SIG-M5 (cell line): ENCODE results near the gene DSCAML1.

Experiments
- DNase-seq: peaks from one replicate; lab custom pipeline; 2025; lab: John Stamatoyannopoulos, UW

The DSCAML1 gene

DNA sequence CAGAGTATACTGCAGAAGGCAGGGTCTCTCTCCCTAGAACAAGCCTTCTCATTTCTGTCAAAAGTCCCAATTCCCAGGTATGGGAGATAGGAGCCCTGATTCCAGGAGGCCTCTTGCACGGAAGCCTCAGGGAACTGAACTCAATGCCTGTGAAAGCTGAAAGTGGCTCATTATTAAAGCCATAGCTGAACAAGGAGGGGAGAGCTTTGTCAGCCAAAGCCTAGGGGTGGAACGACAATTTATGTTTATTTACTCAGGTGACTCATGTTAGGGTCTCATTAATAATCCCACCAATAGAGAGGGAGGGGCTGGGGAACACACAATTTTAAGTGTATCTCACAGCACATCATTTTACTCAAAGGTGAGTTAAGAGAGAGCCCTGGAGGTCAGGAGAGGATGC is 44.9 kb downstream of the DSCAML1 start:
- DNase-seq = no peak

DNA sequence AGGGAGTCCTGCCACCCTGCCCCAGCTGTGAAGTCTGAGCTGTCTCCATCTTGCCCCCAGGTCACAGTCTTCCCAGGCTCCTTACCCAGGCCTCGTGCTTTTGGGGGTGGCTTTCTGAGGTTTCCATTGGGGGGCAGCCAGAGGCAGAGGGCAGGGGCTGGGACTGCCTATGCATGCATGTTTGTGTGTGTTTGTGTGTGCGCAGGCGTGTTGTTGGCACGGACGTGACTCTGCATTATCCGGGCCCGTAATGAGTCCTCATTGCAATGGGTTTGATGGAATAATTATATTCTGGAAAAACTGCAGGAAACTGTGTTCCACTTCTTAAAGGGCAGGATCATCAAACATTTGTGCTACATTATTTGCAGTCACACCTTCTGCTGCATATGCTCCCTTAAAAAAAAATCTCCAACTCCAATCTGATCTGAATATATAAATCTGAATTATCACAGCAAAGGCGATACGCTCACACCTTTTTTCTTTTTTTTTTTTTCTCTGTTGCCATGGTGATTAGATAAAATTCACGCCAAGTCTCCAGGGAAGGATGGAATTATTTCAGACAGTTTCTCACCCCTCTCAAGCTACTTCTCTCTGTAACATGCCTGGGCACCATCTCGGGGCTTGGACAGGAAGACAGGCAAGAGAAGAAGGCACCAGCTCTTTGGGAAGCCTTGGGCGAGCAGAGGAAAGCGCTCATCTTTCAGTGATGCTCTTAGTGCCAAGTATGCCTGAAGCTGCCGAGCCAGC is 45.9 kb downstream of the DSCAML1 start:
- DNase-seq = no peak

GRCh38 chr11:117750357-117750756 is 46.7 kb downstream of the DSCAML1 start:
- DNase-seq = no peak

GRCh38 chr11:117749541-117749910 is 47.5 kb downstream of the DSCAML1 start:
- DNase-seq = no peak

GRCh38 chr11:117748771-117749540 is 48.1 kb downstream of the DSCAML1 start:
- no peak for DNase-seq

DNA sequence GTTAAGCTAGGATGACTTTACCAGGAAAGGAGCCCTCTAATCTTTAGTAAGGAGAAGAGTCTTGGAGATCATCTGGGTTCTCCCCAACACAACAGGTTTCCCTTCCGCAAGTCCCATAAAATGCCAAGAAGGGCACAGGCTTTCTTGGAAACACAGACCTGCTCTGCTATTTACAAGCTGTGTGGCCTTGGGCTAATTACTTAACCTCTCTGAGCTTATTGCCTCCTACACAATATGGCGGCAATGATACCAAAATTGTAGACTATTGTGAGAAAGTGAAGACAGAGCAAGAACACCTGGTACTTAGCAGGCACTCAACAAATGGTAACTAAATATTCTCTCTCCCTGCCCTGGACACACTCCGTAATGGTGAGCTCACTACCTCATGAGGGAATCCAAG is 49.1 kb downstream of the DSCAML1 start:
- no peak for DNase-seq

GRCh38 chr11:117745346-117745745 is 51.7 kb downstream of the DSCAML1 start:
- no peak for DNase-seq

- DNase-seq = no peak
Measured at GRCh38 chr11:117744471-117745150, 52.4 kb downstream of the DSCAML1 start.

DNA sequence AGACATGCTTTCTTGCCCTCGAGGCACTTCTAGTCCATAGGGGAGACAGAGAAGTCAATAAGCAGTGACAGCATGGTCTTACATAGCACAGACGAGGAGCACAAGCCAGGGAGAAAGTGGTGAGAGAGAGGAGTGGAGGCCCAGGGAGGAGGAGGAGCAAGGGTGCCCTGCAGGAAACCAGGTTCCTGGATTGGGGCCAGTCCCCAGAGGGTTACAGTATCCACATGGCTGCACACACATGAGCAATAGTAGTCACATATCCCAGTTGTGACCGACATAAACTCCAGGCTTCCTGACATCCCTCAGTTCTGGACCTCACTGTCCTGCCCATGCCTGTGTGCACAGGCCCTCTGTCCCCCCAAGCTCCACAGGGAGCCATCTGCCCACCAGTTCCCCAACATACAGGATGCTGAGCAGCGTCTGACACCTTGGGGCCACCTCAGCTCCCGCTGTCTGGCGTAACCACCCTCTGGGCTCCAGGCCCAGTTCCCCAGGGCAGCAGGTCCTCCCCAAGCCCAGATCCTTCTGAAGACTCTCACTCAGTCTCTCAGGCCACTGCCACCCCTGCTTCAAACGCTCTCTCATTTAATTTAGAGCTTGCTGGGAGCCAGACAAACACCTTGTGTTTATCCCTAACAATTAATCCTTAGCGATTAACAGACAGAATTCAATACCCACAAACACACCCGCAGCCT is 53.7 kb downstream of the DSCAML1 start:
- DNase-seq = no peak

DNA sequence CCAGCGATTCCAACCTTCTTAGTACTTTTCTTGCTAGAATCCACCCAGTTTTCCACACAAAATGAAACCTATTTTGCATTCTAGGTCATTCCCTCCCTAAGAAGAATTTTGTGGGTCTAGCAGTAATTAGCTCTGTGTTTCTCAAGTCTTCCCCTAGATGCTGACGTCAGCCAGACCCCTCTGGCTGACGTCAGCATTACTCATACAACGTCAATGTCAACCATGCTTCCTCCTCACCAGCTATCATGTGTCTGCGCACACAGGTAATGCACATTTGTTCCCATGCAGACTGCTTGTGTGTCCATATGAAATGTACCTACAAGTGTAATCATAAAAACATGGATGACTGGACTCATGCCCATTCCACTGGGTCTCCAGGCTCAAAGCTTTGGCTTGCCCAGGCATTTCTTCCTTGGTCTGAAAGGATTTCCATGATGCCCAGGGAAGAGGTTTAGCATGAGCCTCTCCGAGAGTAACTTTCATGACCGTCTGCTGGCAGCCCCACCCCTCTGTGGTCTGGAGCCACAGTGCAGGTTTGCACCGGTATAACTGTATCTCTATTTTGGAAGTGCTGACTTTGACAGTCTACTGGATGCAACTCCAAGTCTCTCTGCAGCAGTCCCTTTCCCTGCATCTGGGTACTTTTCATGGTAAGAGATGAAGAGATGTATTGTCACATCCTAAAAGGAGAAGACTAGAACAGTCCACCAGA is 58.6 kb downstream of the DSCAML1 start:
- no peak for DNase-seq

DNA sequence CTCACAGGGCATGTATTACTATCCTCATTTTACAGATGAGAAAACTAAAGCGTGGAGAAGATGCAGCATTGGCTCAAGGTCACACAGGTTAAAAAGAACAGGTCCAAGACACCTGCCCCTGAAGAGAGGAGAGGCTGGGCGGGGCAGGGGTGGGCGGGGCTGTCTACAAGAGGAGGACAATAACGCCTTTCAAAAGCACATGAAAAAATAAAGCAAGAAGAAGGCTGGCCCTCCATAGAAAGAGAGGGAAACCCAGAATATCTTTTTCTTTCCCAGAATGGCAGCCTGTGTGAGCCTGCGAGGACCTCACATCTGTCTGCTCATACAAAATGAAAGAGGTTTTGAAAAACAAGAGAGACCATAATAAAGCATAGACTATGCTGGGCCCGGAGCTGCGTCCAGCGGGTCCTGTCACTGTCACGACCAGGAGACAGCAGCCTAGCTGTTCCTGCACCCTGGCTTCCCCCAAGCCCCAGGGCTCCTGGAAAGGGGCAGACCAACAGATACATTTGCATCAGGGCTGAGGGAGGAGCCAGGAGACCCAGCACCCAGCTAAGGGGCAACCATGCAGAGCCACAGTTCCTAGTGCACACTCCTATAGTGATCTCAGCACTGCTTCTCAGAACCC is 61.6 kb downstream of the DSCAML1 start:
- DNase-seq = no peak

DNA sequence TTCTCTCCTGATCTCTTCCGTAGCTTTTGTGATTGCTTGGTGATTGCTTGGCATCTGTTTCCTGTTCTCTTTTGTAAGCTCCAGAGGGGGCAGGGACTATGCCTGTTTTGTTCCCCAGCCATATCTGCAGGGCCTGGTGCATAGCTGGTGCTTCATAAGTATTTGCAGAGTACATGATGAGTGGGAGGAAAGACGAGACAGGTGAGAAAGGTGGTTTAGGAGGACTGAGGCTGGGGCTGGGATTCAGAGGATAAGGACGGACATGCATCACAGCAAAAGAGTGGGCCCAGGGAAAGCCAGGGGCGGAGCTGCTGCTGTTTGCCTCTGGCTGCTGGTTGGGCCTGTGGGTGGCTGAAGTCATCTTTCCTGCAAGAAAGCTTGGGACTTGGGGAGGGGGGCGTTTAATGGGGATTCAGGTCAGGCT is 62.4 kb downstream of the DSCAML1 start:
- DNase-seq = no peak

DNA sequence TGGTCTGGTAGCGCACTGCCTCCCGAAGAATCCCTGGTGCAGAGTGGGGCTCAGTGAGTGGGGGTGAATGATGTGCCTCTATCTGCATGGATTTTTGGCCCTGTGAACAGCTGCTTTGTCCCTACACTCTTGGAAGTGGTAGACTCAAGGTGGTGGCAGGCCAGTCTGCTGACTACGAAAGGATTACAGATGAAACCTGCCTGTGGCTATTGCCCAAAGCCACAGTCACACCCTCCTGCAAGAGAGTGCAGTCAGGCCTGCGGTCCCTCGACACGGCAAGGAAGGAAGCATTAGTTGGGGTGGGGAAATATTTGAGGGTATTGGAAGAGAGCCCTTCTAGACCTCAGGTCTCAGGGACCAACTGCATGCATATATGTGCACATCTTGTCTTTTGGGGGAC is 63.7 kb downstream of the DSCAML1 start:
- DNase-seq = no peak

- DNase-seq = no peak
Measured at GRCh38 chr11:117731722-117732290, 65.2 kb downstream of the DSCAML1 start.

- no peak for DNase-seq
Measured at GRCh38 chr11:117730208-117730800, 66.7 kb downstream of the DSCAML1 start.

DNA sequence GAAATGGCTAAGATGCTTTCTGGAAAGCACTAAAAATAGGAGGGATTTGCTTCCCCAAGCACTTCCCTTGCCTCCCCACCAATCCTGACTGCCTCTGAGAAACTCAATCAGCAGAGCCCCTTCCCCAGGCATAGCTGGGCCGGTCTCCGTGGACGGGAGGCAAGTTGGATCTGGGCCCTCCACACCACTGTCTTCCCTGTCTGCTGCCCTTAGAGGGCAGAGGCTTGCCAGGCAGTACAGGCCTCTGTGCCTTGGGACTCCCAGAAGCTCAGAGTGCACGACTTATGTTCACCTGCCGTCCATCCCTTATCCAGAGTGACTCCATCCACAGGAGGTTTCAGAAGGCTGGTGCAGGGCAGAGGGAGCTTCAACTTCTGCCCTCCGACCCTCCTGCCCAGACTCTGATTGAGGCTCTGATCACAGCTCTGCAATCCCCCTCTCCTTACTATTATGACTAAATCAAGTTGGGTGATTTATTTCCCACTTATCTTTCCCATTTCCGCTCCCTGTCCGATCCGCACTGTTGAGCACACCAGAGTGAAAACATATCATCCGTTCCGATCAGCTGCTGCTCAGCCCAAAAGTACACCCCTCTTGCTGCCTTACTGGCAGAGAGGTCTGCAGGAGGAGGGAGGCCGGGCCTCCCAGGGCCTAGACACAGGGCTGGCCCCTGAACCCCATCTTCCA is 71.8 kb downstream of the DSCAML1 start:
- no peak for DNase-seq

DNA sequence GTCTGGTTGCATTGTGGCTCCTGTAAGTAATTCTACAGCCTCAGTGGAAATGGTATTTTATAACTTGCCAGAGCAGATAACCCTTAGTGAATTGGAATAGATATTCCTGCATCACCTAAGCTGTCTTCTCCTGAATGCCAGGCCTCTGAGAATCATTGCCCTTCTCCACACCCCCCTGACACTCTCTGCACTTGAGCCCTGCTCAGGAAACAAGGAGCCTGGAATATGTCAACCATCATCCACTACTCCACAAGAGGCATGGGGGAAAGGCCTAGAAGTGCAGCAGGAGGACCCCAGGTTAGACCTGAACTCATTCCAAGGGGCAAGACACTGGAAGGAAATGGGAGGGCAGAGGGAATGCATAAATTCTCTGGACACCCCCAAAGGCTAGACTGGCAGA is 72.4 kb downstream of the DSCAML1 start:
- DNase-seq = no peak

DNA sequence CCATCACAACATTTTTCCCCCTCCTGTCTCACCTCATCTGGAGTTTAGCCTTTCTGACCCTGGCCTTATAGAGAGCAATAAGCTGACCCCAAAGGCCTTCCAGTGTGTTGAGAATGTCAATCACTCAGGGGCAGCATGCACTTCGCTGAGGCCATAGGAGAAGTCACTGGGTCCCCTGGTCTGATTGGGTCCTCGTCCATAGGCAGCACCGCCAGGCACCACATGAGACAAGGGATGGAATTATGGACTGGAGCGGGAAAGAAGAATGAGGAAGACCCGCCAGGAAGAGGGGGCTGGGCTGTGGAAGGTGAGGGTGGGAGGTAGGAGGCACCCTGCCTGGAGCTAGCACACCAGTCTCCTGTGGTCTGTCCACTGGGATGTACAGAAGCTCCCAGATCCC is 72.9 kb downstream of the DSCAML1 start:
- DNase-seq = no peak

DNA sequence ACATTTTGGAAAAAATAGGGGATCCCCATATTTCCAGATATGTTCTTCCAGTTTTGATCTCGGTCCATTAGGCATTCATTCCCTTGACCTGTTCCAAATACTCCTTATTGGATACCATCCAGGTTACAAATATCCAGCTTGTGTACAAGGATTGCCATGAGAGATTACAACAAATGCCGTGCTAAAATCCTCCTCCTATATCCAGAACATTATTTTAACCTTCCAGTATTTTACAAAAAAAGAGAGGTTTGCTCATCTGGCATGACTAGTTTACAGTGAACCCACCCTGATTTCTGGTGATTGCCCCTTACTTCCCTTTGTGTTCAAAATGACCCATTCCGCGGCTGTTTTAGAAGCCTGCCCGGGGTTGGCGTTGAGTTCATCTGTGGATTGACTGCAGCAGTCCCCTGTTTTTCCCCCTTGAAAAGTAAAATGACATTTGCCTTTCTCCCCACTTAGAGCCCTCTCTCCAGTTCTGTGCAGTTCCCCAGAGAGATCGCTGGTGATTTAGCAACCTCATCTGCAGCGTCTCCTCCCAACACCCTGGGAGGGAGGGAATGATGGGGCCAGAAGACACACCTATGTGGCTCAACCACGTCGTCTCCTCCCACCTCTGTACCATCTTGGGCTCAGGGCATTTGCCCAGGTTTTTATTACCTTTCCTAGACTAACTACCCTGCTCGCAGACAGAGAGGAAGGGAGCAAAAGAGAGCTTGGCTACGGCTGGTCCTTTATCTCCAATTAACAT is 73.6 kb downstream of the DSCAML1 start:
- DNase-seq = no peak
